ENCODE data around the gene RNF213.

Gene RNF213

GRCh38 chr17:80229011-80229410, 31.6 kb upstream of the RNF213 start:
- POLR2A ChIA-PET: no interaction called here
- no peak for DNase-seq (ENCODE audit: extremely low spot score)
- CTCF ChIA-PET: interaction anchor here (1.0 to 1.8 kb wide), 3 partner anchors 10 to 37 kb away, joined by 3 to 4 read pairs (median 3); no protein-coding TSS in a partner anchor
- no peak for TF ChIP-seq CTCF (IDR thresholded peaks at IDR 0.05; ENCODE audit: control extremely low read depth, extremely low read depth, low read depth, missing control alignments)

GRCh38 chr17:80232438-80232837, 28.2 kb upstream of the RNF213 start:
- ChIA-PET POLR2A (interaction anchor here (0.6 kb wide), 1 partner anchor 24 kb away, joined by 4 read pairs; no protein-coding TSS in a partner anchor), CTCF (interaction anchor here (1.0 kb wide), 1 partner anchor 37 kb away, joined by 3 read pairs; no protein-coding TSS in a partner anchor)
- no peak for DNase-seq (ENCODE audit: extremely low spot score)
- no peak for TF ChIP-seq CTCF (IDR thresholded peaks at IDR 0.05; ENCODE audit: control extremely low read depth, extremely low read depth, low read depth, missing control alignments)

GRCh38 chr17:80233202-80233601, 27.4 kb upstream of the RNF213 start:
- ChIA-PET CTCF (no interaction called here), POLR2A (no interaction called here)
- no peak for DNase-seq (ENCODE audit: extremely low spot score)
- no peak for TF ChIP-seq CTCF (IDR thresholded peaks at IDR 0.05; ENCODE audit: control extremely low read depth, extremely low read depth, low read depth, missing control alignments)

- TF ChIP-seq CTCF (IDR thresholded peaks at IDR 0.05; ENCODE audit: control extremely low read depth, extremely low read depth, low read depth, missing control alignments): no peak
- ChIA-PET CTCF (interaction anchor here (0.9 to 2.7 kb wide), 3 partner anchors 9 to 30 kb away, joined by 3 to 8 read pairs (median 3); no protein-coding TSS in a partner anchor), POLR2A (no interaction called here)
- DNase-seq (ENCODE audit: extremely low spot score): no peak
These were observed 23.7 kb upstream of the RNF213 start for GRCh38 chr17:80236911-80237310.

GRCh38 chr17:80237386-80237785, 23.3 kb upstream of the RNF213 start:
- ChIA-PET CTCF (interaction anchor here (0.9 to 2.7 kb wide), 3 partner anchors 10 to 30 kb away, joined by 3 to 8 read pairs (median 3); no protein-coding TSS in a partner anchor), POLR2A (no interaction called here)
- no peak for TF ChIP-seq CTCF (IDR thresholded peaks at IDR 0.05; ENCODE audit: control extremely low read depth, extremely low read depth, low read depth, missing control alignments)
- no peak for DNase-seq (ENCODE audit: extremely low spot score)

GRCh38 chr17:80242505-80242904, 18.1 kb upstream of the RNF213 start:
- TF ChIP-seq CTCF (IDR thresholded peaks at IDR 0.05; ENCODE audit: control extremely low read depth, extremely low read depth, low read depth, missing control alignments): no peak
- ChIA-PET CTCF (interaction anchor here (1.7 kb wide), 1 partner anchor 10 kb away, joined by 4 read pairs; no protein-coding TSS in a partner anchor), POLR2A (no interaction called here)
- DNase-seq (ENCODE audit: extremely low spot score): no peak

Measured in GM10248 (cell line).